Thoracic aorta (tissue), 2 donors: Measurements from ENCODE around the gene SLC9C2. TPM values are rescaled to one million over a fixed set of nuclear protein-coding genes. Genes with fewer than 3 reads are reported as not detected.

Experiments used
- ATAC-seq: fragments of 150-250 bp; one replicate; pipeline ENCODE4 v1.8.0; 2017; ENCODE audit warnings: low read depth; ENCODE audit not compliant: insufficient number of reproducible peaks, low FRiP score
- DNase-seq: peaks from one replicate; pipeline ENCODE4 v3.0.0-alpha.2; 2020; ENCODE audit warnings: low spot score
- H3K27ac ChIP-seq, 2 donors: fragments of 200-600 bp; sonication (generic); 1 replicate in 1 of 2; 2 replicates in 1 of 2; pipeline ENCODE4 v1.5.1; 2016; ENCODE audit warnings: mild to moderate bottlenecking in 2 of 2, moderate library complexity in 2 of 2
- H3K27me3 ChIP-seq: fragments of 200-600 bp; sonication (generic); replicated peaks from 2 replicates; pipeline ENCODE4 v1.6.0; 2016; ENCODE audit warnings: mild to moderate bottlenecking; ENCODE audit not compliant: insufficient read depth
- H3K36me3 ChIP-seq: fragments of 200-600 bp; sonication (generic); one replicate; pipeline ENCODE4 v1.5.1; 2016
- H3K4me1 ChIP-seq, 2 donors: fragments of 200-600 bp; sonication (generic); 1 replicate in 1 of 2; 2 replicates in 1 of 2; pipeline versions ENCODE4 v1.5.1 to v1.6.0; 2016; ENCODE audit warnings: low read depth in 2 of 2, mild to moderate bottlenecking in 1 of 2; ENCODE audit not compliant: control insufficient read depth in 1 of 2
- H3K4me3 ChIP-seq: fragments of 200-600 bp; sonication (generic); 2 replicates; pipeline ENCODE4 v1.5.1; 2016; ENCODE audit warnings: mild to moderate bottlenecking
- H3K9me3 ChIP-seq: fragments of 200-600 bp; sonication (generic); 2 replicates; pipeline ENCODE4 v1.5.1; 2016
- total RNA-seq, 2 donors: library from RNA; depleted of rRNA; stranded (reverse); fragments of >200 nt; gene quantifications; one replicate each; pipeline versions ENCODE4 v1.1.0 to v1.2.3, GENCODE V29; 2016
- TF ChIP-seq, protein P1 (sequence below): fragments of 200-600 bp; sonication (generic); IDR thresholded peaks from one replicate; pipeline ENCODE4 v1.5.1; 2019; ENCODE audit warnings: antibody characterized with exemption

Gene SLC9C2
- total RNA-seq, 2 donors from 2014 or later: not detected

DNA sequence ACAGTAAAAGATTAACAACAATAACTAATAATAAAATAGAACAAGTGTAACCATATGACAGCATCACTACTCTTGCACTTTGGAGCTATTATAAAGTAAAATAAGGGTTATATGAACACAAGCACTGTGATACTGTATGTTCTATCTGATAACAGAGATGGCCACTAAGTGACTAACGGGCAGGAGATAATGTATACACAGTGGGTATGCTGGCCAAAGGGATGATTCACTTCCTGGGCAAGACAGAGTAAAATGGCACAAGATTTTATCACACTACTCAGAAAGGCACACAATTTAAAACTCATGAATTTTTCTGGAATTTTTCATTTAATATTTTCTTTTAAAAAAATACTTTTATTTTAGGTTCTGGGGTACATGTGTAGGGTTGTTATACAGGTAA, 12.3 kb downstream of the SLC9C2 start:
- TF ChIP-seq, protein P1, sequence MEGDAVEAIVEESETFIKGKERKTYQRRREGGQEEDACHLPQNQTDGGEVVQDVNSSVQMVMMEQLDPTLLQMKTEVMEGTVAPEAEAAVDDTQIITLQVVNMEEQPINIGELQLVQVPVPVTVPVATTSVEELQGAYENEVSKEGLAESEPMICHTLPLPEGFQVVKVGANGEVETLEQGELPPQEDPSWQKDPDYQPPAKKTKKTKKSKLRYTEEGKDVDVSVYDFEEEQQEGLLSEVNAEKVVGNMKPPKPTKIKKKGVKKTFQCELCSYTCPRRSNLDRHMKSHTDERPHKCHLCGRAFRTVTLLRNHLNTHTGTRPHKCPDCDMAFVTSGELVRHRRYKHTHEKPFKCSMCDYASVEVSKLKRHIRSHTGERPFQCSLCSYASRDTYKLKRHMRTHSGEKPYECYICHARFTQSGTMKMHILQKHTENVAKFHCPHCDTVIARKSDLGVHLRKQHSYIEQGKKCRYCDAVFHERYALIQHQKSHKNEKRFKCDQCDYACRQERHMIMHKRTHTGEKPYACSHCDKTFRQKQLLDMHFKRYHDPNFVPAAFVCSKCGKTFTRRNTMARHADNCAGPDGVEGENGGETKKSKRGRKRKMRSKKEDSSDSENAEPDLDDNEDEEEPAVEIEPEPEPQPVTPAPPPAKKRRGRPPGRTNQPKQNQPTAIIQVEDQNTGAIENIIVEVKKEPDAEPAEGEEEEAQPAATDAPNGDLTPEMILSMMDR: no peak
- no peak for DNase-seq
- H3K9me3 ChIP-seq: no peaks in the 10 kb centered on the region
- no peaks in the 10 kb centered on the region for H3K36me3 ChIP-seq
- ATAC-seq: no peak
- H3K27me3 ChIP-seq: no peaks in the 10 kb centered on the region
- no peaks in the 10 kb centered on the region for H3K4me1 ChIP-seq
- H3K4me3 ChIP-seq: no peak overlapping the region
- no peak overlapping the region for H3K27ac ChIP-seq

DNA sequence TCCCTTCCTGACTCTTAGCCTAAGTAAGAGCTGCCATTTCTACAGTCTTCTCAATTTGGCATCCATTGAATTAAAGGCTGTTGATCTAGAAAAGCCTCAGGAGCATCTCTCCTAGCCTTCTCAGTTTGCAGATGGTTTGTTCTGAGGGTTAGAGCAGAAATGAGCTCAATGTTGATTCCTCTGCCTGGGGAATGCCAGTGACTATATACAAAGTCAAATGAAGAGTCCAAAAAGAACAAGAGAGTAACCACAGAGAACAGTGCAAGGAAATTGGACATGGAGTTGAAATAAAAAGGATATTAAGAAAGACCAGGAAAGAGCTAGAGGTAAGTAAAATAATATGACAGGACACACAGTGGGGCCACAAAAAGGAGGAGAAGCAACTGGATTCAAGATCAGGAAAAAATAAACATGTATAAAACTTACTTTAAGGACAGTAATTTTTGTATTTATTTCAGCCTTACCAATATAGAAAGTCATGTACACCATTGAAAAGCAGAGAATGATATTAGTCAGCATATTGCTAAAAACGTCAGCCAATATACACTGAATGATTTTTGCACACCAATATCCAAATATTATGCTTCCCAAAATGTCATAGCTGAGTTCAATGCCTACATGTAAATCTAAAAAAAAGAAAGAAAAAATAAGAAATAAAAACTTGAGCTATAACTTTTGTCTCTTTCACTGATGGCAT, 21.3 kb downstream of the SLC9C2 start:
- ATAC-seq (no peak), DNase-seq (no peak)
- Histone ChIP-seq H3K4me3 (no peak overlapping the region), H3K9me3 (no peaks in the 10 kb centered on the region), H3K36me3 (no peaks in the 10 kb centered on the region), H3K27me3 (no peaks in the 10 kb centered on the region), H3K4me1 (no peaks in the 10 kb centered on the region), H3K27ac (no peak overlapping the region)
- TF ChIP-seq, protein P1: no peak

DNA sequence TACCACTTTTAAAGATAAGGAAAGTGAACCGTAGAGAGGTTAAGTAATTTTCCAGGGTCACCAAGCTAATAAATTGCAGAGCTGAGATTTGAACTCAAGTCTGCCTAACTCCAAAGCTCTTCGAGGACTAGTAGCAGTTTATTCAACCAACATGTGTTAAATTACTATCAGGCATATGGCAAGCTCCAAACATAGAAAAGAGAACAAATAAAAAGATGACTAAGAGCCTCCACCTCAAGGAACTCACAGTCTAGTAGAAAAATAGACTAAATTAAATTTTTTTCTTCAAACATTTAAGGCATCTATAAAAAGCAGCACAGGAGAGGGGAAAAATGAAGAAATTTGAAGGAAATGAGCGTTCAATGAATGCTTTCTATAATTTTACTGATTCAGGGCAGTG, 22.2 kb downstream of the SLC9C2 start:
- Histone ChIP-seq H3K36me3 (no peaks in the 10 kb centered on the region), H3K4me1 (no peaks in the 10 kb centered on the region), H3K9me3 (no peaks in the 10 kb centered on the region), H3K4me3 (no peak overlapping the region), H3K27me3 (no peaks in the 10 kb centered on the region), H3K27ac (no peak overlapping the region)
- TF ChIP-seq, protein P1: no peak
- no peak for ATAC-seq
- no peak for DNase-seq

DNA sequence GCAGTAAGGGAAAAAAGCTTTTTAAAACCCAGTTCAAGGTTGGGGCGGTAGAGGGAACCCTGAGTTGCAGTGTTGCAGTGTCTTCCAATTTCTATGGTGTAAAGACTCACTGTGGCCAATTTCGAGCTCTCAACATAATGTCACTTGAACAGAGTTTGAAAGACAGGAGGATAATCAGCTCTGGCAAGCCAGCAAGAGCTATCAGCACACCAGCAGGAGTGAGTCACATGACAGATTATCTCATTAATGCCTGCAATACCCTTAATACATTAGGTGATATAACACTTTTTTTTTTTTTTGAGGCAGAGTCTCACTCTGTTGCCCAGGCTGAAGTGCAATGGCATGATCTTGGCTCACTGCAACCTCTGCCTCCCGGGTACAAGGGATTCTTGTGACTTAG, 22.8 kb downstream of the SLC9C2 start:
- H3K36me3 ChIP-seq: no peaks in the 10 kb centered on the region
- TF ChIP-seq, protein P1: no peak
- DNase-seq (no peak), ATAC-seq (no peak)
- no peak overlapping the region for H3K27ac ChIP-seq
- H3K4me1 ChIP-seq: no peaks in the 10 kb centered on the region
- H3K9me3 ChIP-seq: no peaks in the 10 kb centered on the region
- H3K27me3 ChIP-seq: no peaks in the 10 kb centered on the region
- no peak overlapping the region for H3K4me3 ChIP-seq

DNA sequence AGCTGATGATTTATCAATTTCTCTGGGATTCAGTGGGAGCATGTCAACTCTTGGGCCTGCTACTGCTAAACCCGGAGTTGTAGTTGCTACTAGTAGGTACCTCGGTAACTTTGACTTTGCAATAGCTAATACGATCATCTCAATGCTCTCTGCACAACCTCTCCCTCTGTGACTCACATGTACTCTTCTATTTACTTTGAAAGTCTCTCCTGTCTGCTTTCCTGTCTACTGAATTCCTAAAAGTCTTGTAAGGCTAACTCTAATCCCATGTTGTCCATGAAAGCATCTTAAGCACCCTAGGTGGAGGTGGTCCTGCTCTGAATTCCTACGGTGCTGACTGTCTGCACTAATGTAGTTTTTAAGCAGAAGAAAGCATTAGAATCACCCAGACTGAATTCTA, 29.3 kb downstream of the SLC9C2 start:
- H3K9me3 ChIP-seq: no peaks in the 10 kb centered on the region
- ATAC-seq (no peak), DNase-seq (no peak)
- no peaks in the 10 kb centered on the region for H3K27me3 ChIP-seq
- no peaks in the 10 kb centered on the region for H3K4me1 ChIP-seq
- H3K36me3 ChIP-seq: no peaks in the 10 kb centered on the region
- H3K27ac ChIP-seq: no peak overlapping the region
- TF ChIP-seq, protein P1: no peak
- H3K4me3 ChIP-seq: no peak overlapping the region
